ENCODE data around the gene NSMCE1.

NSMCE1 gene

DNA sequence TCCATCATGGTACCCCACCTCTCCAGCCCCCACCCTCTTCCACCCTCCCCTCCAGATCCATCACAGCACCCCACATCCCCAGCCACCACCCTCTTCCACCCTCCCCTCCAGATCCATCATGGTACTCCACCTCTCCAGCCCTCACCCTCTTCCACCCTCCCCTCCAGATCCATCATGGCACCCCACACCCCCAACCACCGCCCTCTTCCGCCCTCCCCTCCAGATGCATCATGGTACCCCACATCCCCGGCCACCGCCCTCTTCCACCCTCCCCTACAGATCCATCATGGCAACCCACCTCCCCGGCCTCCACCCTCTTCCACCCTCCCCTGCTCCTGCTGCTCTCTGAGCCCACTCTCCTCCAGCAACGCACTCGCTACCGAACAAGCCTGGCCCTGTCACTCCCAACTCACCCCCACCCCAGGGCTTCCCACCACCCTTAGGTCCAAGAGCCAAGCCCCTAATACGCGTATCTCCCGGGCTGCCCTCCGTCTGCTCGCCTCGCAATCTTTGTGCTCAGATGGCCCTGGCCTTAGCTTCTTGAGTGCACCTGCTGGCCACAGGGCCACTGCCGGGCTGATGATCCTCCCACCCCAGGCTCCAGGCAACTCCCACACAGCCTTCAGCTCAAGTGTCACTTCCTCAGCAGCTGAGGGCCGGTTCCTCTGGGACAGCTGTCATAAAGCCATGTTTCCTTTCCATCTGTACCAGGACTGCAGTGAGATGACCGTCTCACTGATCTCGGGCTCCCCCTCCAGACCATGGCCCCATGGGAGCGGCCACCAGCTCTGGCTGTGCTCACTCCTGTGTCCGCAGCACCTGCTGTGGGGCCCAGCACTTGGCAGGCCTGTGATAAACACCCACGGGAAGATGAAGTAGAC is 39.7 kb downstream of the NSMCE1 start (continued):
- TF ChIP-seq, protein P1, sequence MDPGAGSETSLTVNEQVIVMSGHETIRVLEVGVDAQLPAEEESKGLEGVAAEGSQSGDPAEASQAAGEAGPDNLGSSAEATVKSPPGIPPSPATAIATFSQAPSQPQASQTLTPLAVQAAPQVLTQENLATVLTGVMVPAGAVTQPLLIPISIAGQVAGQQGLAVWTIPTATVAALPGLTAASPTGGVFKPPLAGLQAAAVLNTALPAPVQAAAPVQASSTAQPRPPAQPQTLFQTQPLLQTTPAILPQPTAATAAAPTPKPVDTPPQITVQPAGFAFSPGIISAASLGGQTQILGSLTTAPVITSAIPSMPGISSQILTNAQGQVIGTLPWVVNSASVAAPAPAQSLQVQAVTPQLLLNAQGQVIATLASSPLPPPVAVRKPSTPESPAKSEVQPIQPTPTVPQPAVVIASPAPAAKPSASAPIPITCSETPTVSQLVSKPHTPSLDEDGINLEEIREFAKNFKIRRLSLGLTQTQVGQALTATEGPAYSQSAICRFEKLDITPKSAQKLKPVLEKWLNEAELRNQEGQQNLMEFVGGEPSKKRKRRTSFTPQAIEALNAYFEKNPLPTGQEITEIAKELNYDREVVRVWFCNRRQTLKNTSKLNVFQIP (CRISPR knock-in tag; IDR thresholded peaks at IDR 0.05; ENCODE audit: borderline replicate concordance, low read depth) = no peak
- no peak for TF ChIP-seq SNAI2 (CRISPR knock-in tag; IDR thresholded peaks at IDR 0.05)
- no peak for TF ChIP-seq ISL1 (CRISPR knock-in tag; IDR thresholded peaks at IDR 0.05)
- TF ChIP-seq ESRRG (CRISPR knock-in tag; IDR thresholded peaks at IDR 0.05) = no peak

DNA sequence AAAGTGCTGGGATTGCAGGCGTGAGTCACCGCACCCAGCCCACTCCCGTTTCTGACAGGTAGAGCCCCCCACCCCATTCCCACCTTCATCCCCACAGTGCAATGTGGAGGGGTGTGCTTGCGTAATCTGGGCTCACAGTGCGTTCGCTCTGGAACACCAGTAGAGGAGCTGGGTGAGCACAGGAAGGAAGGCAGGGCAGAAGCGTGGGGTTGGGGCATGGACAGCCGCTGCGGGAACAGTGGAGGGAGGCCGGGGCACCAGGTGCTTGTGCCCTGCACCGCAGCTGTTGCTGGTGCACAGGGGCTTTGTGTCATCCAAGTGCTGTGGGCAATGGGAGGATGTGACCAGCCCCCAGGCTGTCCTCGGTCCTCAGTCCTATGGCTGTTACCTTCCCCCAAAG is 40.5 kb downstream of the NSMCE1 start:
- TF ChIP-seq TCF4 (CRISPR knock-in tag; IDR thresholded peaks at IDR 0.05; ENCODE audit: borderline replicate concordance) (no peak), SNAI2 (CRISPR knock-in tag; IDR thresholded peaks at IDR 0.05) (no peak), ZC3H10 (CRISPR knock-in tag; IDR thresholded peaks at IDR 0.05) (no peak), ESRRG (CRISPR knock-in tag; IDR thresholded peaks at IDR 0.05) (no peak), ZFP3 (CRISPR knock-in tag; IDR thresholded peaks at IDR 0.05) (no peak), ZNF565 (CRISPR knock-in tag; conservative IDR thresholded peaks at IDR 0.05; ENCODE audit: low read depth) (no peak), ISL1 (CRISPR knock-in tag; IDR thresholded peaks at IDR 0.05) (no peak), ZNF70 (CRISPR knock-in tag; IDR thresholded peaks at IDR 0.05) (no peak), GLIS3 (CRISPR knock-in tag; IDR thresholded peaks at IDR 0.05) (no peak), TOX (CRISPR knock-in tag; IDR thresholded peaks at IDR 0.05; ENCODE audit: borderline replicate concordance) (no peak), RARB (CRISPR knock-in tag; IDR thresholded peaks at IDR 0.05) (no peak)
- TF ChIP-seq, protein P2, sequence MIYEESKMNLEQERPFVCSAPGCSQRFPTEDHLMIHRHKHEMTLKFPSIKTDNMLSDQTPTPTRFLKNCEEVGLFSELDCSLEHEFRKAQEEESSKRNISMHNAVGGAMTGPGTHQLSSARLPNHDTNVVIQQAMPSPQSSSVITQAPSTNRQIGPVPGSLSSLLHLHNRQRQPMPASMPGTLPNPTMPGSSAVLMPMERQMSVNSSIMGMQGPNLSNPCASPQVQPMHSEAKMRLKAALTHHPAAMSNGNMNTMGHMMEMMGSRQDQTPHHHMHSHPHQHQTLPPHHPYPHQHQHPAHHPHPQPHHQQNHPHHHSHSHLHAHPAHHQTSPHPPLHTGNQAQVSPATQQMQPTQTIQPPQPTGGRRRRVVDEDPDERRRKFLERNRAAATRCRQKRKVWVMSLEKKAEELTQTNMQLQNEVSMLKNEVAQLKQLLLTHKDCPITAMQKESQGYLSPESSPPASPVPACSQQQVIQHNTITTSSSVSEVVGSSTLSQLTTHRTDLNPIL (CRISPR knock-in tag; IDR thresholded peaks at IDR 0.05; ENCODE audit: low read depth) = no peak
- TF ChIP-seq, protein P3, sequence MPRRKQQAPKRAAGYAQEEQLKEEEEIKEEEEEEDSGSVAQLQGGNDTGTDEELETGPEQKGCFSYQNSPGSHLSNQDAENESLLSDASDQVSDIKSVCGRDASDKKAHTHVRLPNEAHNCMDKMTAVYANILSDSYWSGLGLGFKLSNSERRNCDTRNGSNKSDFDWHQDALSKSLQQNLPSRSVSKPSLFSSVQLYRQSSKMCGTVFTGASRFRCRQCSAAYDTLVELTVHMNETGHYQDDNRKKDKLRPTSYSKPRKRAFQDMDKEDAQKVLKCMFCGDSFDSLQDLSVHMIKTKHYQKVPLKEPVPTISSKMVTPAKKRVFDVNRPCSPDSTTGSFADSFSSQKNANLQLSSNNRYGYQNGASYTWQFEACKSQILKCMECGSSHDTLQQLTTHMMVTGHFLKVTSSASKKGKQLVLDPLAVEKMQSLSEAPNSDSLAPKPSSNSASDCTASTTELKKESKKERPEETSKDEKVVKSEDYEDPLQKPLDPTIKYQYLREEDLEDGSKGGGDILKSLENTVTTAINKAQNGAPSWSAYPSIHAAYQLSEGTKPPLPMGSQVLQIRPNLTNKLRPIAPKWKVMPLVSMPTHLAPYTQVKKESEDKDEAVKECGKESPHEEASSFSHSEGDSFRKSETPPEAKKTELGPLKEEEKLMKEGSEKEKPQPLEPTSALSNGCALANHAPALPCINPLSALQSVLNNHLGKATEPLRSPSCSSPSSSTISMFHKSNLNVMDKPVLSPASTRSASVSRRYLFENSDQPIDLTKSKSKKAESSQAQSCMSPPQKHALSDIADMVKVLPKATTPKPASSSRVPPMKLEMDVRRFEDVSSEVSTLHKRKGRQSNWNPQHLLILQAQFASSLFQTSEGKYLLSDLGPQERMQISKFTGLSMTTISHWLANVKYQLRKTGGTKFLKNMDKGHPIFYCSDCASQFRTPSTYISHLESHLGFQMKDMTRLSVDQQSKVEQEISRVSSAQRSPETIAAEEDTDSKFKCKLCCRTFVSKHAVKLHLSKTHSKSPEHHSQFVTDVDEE (CRISPR knock-in tag; IDR thresholded peaks at IDR 0.05) = no peak
- TF ChIP-seq, protein P1 (CRISPR knock-in tag; IDR thresholded peaks at IDR 0.05; ENCODE audit: borderline replicate concordance, low read depth) = no peak
- no peak for ATAC-seq

DNA sequence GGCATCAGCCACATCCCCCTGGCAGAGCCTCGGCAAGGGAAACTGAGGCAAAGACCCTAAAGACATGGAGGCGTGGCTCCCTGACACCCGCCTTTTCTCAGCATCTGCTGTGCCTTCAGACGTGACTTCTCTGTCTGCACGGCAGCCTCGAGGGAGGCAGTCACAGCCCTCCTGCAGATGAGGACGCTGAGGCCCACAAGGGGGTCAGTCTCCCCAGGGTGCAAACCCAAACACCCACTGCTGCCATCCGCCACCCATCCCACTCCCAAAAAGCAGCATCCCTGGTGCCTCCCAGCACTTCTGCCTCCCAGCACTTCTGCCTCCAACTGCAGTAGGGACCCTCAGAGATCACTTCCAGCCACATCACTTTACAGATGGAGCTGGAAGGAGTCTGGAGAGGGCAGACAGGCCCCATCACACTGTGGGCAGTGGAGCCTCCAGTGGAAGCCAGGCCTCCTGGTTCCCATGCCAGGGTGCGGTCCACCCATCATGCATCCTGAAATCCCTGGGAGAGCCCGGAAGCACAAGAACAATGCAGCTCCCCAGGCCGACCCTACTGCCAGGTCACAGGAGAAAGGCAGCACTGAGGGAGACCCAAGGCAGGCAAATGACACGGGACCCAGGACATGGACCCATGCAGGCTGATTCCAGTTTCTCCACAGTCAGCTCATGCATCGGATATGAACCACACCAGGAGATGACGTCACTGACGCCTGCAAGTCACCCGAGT is 41.4 kb downstream of the NSMCE1 start:
- ATAC-seq = no peak
- TF ChIP-seq SNAI2 (CRISPR knock-in tag; IDR thresholded peaks at IDR 0.05) (no peak), PPARA (CRISPR knock-in tag; IDR thresholded peaks at IDR 0.05; ENCODE audit: borderline replicate concordance) (no peak), BACH2 (CRISPR knock-in tag; IDR thresholded peaks at IDR 0.05; ENCODE audit: borderline replicate concordance) (no peak), ZNF8 (CRISPR knock-in tag; IDR thresholded peaks at IDR 0.05) (no peak), ZNF70 (CRISPR knock-in tag; IDR thresholded peaks at IDR 0.05) (no peak), ZC3H10 (CRISPR knock-in tag; IDR thresholded peaks at IDR 0.05) (no peak), ZFP3 (CRISPR knock-in tag; IDR thresholded peaks at IDR 0.05) (no peak), ZFP30 (CRISPR knock-in tag; IDR thresholded peaks at IDR 0.05) (no peak)
- TF ChIP-seq, protein P2 (CRISPR knock-in tag; IDR thresholded peaks at IDR 0.05; ENCODE audit: low read depth) = no peak
- TF ChIP-seq, protein P1 (CRISPR knock-in tag; IDR thresholded peaks at IDR 0.05; ENCODE audit: borderline replicate concordance, low read depth) = no peak
- TF ChIP-seq, protein P4, sequence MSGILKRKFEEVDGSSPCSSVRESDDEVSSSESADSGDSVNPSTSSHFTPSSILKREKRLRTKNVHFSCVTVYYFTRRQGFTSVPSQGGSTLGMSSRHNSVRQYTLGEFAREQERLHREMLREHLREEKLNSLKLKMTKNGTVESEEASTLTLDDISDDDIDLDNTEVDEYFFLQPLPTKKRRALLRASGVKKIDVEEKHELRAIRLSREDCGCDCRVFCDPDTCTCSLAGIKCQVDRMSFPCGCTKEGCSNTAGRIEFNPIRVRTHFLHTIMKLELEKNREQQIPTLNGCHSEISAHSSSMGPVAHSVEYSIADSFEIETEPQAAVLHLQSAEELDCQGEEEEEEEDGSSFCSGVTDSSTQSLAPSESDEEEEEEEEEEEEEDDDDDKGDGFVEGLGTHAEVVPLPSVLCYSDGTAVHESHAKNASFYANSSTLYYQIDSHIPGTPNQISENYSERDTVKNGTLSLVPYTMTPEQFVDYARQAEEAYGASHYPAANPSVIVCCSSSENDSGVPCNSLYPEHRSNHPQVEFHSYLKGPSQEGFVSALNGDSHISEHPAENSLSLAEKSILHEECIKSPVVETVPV (CRISPR knock-in tag; IDR thresholded peaks at IDR 0.05) = no peak
- TF ChIP-seq, protein P3 (CRISPR knock-in tag; IDR thresholded peaks at IDR 0.05) = no peak

All from SK-N-SH treated with all-trans-retinoic acid at 6 μM for 48 hours (cell line).